Hepatocyte (in vitro differentiated cells): ENCODE measurements around the gene RELB.

Source experiments
- CTCF ChIP-seq: fragments of 200-600 bp; sonication (generic); IDR thresholded peaks from 2 replicates; pipeline ENCODE4 v1.5.1; 2016; ENCODE audit warnings: antibody characterized with exemption, mild to moderate bottlenecking; ENCODE audit not compliant: poor library complexity
- EZH2 ChIP-seq: fragments of 200-600 bp; sonication (generic); IDR thresholded peaks from 2 replicates; pipeline ENCODE4 v1.6.1; 2016; ENCODE audit warnings: antibody characterized with exemption, mild to moderate bottlenecking, borderline replicate concordance
- EZH2phosphoT487 ChIP-seq: fragments of 200-600 bp; sonication (generic); IDR thresholded peaks from one replicate; pipeline ENCODE4 v1.6.1; 2018; ENCODE audit warnings: antibody characterized with exemption, mild to moderate bottlenecking, low read depth, moderate library complexity; ENCODE audit not compliant: unreplicated experiment, severe bottlenecking

DNA sequence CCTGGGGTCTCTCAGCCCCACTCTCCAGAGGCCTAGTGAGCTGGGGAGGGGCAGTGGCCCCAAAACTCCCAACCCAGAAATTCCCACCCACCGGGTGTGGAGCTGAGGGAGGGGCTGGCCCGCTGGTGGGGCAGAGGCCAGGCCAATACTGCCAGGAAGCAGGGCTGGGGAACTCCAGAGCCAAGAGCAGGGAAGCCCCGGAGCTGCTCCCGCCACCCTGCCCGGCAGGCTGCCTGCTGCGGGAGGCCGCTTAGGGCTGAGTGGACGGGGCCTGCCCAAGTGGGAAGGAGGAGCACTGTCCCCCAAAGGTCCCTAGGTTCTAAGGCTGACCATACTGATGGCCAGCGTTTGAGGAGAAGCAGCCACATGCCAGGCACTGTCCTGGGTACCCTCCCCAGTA, 13.0 kb upstream of the RELB start:
- TF ChIP-seq CTCF: no peak
- TF ChIP-seq EZH2: no peak
- no peak for TF ChIP-seq EZH2phosphoT487
